GM18507 (cell line): ENCODE data around the gene STX1A.

ENCODE experiments used
- DNase-seq: peaks from one replicate; pipeline ENCODE4 v3.0.0; 2011; ENCODE audit warnings: low read depth; ENCODE audit not compliant: insufficient read length; ENCODE audit errors: extremely low spot score
- FAIRE-seq: peaks from 2 replicates; lab custom pipeline; 2011; peaks lifted over from hg19 to GRCh38; lab: Jason Lieb, UNC

Gene STX1A

GRCh38 chr7:73718905-73719805, at the start of gene STX1A:
Gene STX1A, minus strand, starts transcription at chr7:73719669. Its CDS starts 38 bp downstream, at chr7:73719631.
- FAIRE-seq (no peak), DNase-seq (peak; percentile 85)

GRCh38 chr7:73768641-73769480, 49.4 kb upstream of the STX1A start:
- FAIRE-seq, result no peak
- no peak for DNase-seq

DNA sequence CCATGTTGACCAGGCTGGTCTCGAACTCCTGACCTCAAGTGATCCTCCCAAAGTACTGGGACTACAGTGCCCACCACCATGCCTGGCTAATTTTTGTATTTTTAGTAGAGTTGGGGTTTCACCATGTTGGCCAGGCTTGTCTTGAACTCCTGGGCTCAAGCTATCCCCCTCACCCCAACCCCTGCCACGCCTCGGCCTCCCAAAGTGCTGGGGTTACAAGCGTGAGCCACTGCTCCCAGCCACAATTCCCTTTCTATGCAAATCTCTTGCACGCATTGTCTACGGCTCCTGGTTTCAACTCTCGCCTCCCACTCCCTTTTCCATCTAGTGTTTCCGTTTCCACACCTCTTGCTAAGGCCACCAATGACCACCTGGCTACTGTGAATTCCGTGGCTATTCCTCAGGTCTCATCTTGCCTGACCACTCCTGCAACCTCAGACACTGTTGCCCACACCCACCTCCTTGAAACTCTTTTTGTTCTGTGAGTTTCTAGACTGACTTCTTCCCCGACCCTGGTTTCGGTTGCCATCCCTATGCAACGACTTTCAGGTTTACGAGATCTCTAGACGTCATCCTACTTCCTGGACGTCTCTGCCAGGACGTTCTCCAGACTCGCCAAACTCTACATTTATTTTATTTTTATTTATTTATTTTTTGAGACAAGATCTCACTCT, 47.2 kb upstream of the STX1A start:
- FAIRE-seq (no peak), DNase-seq (no peak)

- FAIRE-seq, result no peak
Measured at GRCh38 chr7:73762659-73762999, 43.2 kb upstream of the STX1A start.

GRCh38 chr7:73761854-73762658, 42.6 kb upstream of the STX1A start:
- FAIRE-seq, result no peak
- no peak for DNase-seq

More at GRCh38 chr7:73762659-73762999, 43.2 kb upstream of the STX1A start:
- DNase-seq, result no peak

DNA sequence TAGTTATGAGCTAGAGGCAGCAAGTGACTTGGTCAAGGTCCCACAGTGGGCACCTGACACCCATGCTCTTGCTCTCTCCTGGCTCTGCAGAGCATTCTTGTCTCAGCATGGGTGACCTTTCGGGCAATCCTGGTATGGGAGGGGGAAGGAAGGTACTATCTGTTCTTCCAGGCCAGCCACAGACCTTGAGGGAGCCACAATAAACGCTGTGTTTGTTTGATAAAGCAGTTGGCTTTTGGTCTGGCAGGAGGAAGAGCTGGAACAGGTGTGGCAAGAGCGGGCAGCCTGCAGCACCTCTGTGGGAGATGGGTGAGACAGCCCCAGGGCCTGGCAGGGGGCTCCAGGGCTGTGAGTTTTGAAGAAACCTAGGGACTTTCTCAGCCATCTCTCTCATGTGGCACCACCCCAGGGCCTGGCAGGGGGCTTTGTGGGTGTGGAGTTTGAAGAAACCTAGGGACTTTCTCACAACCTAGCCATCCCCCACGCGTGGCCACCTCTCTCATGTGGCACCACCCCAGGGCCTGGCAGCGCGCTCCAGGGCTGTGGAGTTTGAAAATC, 39.2 kb upstream of the STX1A start:
- DNase-seq, result no peak
- FAIRE-seq, result no peak

DNA sequence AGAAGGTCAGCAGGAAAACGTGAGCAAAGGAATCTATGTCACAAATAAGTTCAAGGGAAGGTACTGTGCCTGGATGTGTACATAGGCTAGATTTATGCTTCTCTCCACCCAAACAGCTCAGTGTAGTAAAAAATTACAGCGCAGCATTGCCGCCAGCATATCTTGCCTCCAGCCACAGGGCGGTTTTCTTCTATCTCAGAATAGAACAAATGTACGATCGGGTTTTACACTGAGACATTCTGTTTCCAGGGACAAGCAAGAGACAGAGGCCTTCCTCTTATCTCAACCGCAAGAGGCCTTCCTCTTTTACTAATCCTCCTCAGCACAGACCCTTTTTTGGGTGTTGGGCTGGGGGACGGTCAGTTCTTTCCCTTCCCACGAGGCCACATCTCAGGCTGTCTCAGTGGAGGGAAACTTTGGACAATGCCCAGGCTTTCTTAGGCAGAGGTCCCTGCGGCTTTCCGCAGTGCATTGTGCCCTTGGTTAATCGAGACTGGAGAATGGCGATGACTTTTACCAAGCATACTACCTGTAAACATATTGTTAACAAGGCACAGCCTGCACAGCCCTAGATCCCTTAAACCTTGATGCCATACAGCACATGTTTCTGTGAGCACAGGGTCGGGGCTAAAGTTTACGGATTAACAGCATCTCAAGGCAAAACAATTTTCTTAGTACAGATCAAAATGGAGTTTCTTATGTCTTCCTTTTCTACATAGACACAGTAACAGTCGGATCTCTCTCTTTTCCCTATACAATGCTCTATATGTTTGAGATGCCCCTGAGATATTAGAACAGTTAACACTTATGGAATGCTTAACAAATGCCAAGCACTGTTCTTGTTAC, 30.7 kb upstream of the STX1A start:
- DNase-seq, result no peak
- FAIRE-seq, result no peak

GRCh38 chr7:73746378-73746777, 26.9 kb upstream of the STX1A start:
- DNase-seq (no peak), FAIRE-seq (no peak)

DNA sequence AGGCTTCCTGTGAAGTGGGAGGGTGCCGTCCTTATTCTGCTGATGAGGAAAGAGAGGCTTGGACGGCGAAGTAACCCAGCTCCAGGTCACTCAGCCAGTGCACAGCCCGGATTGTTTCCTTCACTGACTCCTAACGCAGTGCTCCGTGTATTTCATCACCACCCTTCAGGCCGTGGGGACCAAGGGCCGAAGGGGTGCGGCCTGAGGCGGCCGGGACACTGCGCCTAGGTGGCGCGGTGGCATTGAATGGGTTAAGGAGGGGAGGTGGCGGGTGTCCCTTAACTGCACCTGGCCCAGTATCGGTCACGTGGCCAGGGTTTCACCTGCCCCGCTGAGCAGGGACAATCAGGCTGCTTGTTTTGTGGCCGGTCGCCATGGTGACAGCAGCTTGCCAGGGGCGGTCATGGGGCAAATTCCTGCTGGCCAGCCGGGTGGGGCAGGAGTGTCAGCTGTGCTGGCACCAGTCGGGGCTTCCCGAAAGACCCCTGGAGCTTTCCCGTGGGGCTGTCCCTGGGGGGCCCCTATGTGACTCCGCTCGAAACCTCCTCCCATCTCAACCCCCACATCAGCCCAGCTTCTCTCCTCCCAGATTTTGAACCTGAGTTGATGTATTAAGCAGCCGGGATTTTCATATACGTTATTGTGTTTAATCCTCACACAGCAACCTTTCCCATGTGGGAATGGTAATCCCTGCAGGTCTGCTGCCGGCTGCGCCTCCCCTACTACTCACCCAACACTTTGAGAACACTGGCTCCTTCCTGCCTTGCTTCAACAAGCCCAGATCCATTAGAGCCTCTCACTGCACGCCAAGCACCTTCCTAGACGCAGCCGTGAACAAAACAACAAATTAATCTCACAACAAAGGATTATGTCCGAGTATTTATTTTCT, 23.5 kb upstream of the STX1A start:
- DNase-seq, result no peak
- FAIRE-seq, result no peak

GRCh38 chr7:73742338-73742752, 22.9 kb upstream of the STX1A start:
- FAIRE-seq, result no peak
- no peak for DNase-seq

DNA sequence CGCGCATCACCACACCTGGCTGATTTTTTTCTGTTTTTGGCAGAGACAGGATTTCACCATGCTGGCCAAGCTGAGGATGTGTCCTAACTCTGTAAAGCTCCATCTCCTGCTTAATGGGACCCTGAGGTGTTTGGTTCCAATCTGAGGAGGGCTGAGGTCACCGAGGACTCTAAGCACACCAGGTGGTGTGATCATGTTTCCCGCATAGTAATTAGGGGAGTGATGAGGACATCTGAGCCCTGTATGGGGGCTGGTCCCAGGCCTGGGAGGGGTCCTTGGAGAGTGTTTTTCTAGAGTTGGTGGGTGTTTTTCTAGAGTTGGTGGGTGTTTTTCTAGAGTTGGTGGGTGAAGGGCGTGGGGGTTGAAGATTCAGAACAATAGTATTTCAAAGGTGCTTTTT, 22.1 kb upstream of the STX1A start:
- FAIRE-seq, result no peak
- no peak for DNase-seq

- DNase-seq (no peak), FAIRE-seq (no peak)
Measured at GRCh38 chr7:73740771-73741170, 21.3 kb upstream of the STX1A start.

DNA sequence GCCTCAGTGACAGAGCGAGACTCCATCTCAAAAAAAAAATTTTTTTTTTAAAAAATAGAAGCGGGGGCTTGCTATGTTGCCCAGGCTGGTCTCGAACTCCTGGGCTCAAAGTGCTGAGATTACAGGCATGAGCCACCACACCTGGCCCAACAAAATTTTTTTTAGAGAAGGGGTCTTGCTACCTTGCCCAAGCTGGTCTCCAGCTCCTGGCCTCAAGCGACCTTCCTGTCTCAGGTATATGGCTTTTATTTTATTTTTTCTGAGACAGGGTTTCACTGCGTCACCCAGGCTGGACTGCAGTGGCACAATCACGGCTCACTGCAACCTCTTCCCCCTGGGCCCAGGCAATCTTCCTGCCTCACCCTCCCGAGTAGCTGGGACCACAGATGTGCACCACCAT, 20.7 kb upstream of the STX1A start:
- no peak for DNase-seq
- no peak for FAIRE-seq

GRCh38 chr7:73739387-73739767, 19.9 kb upstream of the STX1A start:
- FAIRE-seq (no peak), DNase-seq (no peak)

GRCh38 chr7:73738612-73739386, 19.3 kb upstream of the STX1A start, which contains the start of gene ABHD11:
Gene ABHD11, minus strand, starts transcription at chr7:73738802. Its CDS starts 32 bp downstream, at chr7:73738770.
- DNase-seq (peak; percentile 97), FAIRE-seq (peak; percentile 97)

DNA sequence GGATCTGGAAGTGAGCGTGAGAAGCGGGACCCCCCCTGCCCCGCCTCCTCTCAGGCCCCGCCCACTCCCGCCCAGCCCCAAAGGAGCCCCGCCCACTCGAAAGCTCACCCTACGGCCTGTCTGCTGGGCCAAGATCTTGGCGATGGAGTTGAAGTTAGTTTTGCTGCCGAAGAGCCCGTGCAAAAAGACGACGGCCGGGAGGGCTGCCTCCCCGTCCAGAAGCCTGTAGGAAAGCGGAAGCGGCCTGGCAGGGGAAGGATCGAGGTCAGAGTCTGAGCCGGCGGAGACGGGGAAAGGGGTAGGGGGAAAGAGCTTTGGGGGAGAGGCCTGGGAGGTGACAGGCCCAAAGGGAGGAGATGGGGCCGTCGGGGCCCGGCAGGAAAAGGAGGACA, 18.7 kb upstream of the STX1A start:
- DNase-seq (no peak), FAIRE-seq (no peak)
